Prostate gland (tissue), 2 donors: ENCODE measurements around the gene CMTM3.

ENCODE experiments used
- CTCF ChIP-seq, 4 experiments: fragments of 200-600 bp in 2 of 4; fragments of 450-650 bp in 2 of 4; sonication (generic) in 2 of 4; IDR thresholded peaks; 1 replicate in 3 of 4; 2 replicates in 1 of 4; pipeline ENCODE4 v1.5.1; 2016 to 2019; ENCODE audit warnings: antibody characterized with exemption in 4 of 4, mild to moderate bottlenecking in 2 of 4, moderate library complexity in 2 of 4
- POLR2A ChIP-seq: fragments of 450-650 bp; IDR thresholded peaks from one replicate; pipeline ENCODE4 v1.6.1; 2016; ENCODE audit warnings: antibody characterized with exemption, mild to moderate bottlenecking
- POLR2AphosphoS5 ChIP-seq: sonication (generic); formaldehyde crosslinking; IDR thresholded peaks from one replicate; pipeline ENCODE4 v1.6.1; 2017; ENCODE audit warnings: antibody characterized with exemption

- TF ChIP-seq POLR2A, result no peak
- no peak for TF ChIP-seq CTCF (IDR thresholded peaks at IDR 0.05)
- no peak for TF ChIP-seq POLR2AphosphoS5
Measured at GRCh38 chr16:66617728-66618127, 13.2 kb downstream of the CMTM3 start.
